EL (cell line): ENCODE results near the gene KRT12.
A peak's percentile ranks its signal among the peaks of the same experiment; 100 is the strongest.
"Not testable (repeated sequence)": the region's sequence is repeated elsewhere in the genome, so short reads cannot be mapped to it uniquely, and the experiment has no call there.

Source experiments
- DNase-seq: peaks from one replicate; pipeline ENCODE4 v3.0.0-alpha.2; 2016

The KRT12 gene

DNA sequence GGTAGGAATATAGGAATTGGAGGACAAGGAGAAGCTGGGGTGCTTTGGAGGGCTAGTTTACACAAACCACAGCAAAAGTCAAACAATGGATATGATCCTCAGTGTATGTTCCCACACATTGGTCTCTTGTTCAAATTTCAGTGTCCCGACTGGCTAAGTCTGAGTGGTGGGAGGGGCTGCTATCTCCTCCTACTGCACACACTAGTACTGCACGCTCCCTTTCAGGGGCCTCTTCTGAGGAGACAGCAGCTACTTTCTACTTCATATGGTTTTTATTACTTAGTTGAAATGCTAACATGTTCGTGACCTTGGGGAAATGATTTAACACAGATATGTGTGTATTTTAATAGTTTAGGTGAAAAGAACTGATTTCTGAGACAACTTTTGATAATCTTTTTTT, 25.8 kb downstream of the KRT12 start:
- DNase-seq: no peak

DNA sequence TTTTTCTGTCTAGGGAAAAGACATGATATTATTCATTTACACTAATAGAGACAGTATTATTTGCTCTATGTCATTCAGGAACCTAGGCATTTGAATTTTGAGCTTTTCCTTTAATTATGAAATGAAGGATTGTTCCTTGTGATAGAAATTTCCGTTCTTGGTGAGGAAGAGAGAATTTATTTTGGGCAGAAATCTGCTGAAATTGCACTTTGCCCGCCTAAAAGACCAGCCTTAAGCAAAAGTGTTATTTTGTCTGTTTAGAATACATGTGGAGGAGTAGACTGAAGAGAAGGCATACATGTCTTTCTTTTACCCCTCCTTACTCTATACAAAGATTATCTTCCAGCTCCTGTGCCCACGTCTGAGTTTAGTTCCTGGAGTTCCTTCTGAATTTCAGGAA, 27.8 kb downstream of the KRT12 start:
- no peak for DNase-seq

GRCh38 chr17:40836020-40836419, 31.0 kb downstream of the KRT12 start:
- no peak for DNase-seq

DNA sequence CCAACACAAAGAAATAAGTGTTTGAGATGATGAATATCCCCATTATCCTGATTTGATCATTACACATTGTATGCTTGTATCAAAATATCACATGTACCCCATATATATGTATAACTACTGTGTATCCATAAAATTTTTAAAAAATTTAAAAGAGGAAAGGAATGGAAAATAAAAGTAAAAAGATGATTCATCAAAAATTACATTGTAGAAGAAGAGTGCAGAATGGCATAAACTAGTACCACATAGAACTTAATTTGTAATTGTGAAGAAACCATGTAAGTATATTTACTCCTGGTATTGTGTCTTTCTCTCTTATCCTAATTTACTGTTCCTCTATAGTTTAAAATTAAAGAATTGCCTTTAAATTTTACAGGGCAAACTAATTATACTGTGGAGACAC, 33.1 kb downstream of the KRT12 start:
- no peak for DNase-seq

- no peak for DNase-seq
These were observed 34.2 kb downstream of the KRT12 start for GRCh38 chr17:40832840-40833239.

DNA sequence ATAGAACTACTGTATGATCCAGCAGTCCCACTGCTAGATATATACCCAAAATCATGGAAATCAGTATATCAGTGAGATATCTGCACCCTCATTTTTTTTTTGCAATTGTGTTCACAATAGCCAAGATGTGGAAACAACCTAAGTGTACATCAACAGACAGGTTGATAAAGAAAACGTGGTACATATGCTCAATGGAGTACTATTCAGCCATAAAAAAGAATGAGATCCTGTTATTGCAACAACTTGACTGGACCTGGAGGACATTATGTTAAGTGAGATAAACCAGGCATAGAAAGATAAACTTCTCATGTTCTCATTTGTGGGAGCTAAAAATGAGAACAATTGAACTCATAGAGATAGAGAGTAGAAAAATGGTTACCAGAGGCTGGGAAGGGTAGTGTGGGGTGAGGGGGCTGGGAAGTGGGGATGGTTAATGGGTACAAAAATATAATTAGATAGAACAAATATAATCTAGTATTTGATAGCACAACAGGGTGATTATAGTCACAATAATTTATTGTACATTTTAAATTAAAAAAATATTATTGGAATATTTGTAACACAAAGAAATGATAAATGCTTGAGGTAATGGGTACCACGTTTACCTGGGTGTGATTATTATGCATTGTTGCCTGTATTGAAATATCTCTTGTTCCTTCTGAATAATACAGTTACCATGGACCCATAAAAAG, 36.8 kb downstream of the KRT12 start:
- DNase-seq: no peak

GRCh38 chr17:40828454-40829044, 38.5 kb downstream of the KRT12 start:
- DNase-seq: no peak

GRCh38 chr17:40827746-40828453, 39.1 kb downstream of the KRT12 start:
- DNase-seq: no peak

DNA sequence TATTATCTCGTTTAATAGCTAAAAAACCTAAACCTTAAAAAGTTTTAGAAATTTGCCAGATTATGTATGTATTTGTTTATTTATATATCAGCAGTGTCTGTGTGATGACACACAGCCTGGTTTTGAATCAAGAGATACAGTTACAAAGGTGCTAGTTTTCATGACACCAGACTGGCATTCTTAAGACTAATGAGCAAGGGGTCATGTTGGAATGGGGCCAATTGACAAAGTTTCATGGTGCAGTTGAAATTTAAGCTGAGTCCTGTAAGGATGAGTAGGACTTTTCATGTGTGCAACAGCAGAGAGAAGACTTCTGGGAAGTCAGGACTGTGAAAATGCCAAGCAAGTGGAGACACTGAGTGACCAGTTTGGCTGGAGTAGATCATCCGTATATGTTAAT, 41.4 kb downstream of the KRT12 start:
- DNase-seq: no peak

DNA sequence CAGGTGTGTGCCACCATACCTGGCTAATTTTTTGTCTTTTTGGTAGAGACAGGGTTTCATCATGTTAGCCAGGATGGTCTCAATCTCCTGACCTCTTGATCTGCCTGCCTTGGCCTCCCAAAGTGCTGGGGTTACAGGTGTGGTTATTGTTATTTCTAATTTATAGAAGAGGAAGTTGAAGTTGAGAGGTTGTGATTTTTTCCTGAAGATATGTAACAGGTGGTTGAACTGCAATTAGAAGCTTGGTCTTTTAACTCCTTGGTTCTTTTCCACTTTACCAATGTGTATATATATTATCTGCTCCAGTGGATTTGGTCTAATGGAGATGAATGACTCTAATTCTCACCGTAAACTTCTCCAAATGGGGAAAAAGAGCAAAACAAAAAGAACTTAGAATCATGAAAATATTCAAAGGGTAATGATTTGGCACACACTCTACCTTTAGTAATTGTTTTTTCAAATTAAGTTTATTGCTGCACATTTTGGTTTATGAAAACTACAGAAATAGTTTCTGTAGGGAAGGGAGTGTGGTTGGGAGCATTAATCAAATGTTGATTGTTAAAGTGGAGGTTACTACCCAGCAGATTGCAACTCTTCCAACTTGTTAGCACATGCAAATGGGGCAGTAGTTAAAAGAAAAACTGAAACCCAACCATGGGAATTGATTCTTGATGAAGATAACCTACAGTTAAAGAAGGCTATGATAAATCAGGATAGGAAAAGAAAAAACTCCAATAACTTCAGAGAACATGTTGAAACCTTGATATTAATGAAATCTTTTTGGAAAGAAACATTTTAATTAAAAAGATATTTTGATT, 42.8 kb downstream of the KRT12 start:
- no peak for DNase-seq

DNA sequence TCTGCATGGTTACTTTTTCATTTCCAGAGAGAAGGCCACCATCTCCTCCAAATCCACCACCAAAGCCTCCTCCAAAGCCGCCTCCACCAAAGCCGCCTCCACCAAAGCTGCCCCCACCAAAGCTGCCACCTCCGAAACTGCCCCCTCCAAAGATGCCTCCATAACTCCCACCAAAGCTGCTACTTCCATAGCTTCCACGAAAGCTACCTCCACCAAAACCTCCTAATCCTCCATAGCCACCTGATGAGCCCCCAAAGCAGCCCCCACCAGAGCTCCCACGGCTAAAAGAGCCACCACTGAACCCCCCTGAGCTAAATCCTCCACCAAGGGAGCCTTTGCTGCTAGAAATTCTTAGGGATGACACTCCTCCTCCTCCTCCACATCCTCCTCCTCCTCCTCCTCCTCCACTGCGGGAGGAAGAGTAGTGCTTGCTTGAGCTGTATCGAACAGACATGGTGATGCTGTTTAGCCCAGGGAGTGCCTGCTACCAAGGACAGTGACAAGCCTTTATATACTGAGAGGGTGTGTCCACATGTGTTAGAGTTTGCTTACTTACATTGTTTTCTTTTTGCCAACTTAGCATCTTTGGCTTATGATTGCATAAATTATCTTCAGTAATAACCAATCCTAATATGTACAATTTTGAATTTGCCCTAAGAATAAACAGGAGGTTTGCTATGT, 44.8 kb downstream of the KRT12 start, which contains the start of gene KRT10:
Gene KRT10 (minus strand): TSS at position 483 of the 681 bp plus-strand sequence. CDS start 29 bp downstream, at position 454.
- DNase-seq: no peak

DNA sequence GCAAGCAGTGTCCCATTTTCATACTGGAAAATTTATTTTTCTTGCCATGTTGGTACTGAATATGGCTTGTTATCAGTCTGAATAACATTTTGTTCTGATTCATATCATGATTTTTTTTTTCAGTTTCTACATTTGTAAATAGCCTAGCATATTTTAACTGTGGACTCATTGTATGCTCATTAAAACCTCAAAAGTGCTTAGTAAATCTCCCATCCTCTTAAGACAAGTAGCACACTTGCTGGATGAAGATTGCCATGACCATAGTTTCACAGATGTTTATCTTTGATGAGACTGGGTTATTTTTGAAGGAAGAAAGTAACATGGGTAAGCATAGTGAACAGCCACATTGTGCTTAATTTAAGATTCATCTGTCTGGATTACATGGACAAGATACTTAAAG, 45.5 kb downstream of the KRT12 start:
- no peak for DNase-seq

DNA sequence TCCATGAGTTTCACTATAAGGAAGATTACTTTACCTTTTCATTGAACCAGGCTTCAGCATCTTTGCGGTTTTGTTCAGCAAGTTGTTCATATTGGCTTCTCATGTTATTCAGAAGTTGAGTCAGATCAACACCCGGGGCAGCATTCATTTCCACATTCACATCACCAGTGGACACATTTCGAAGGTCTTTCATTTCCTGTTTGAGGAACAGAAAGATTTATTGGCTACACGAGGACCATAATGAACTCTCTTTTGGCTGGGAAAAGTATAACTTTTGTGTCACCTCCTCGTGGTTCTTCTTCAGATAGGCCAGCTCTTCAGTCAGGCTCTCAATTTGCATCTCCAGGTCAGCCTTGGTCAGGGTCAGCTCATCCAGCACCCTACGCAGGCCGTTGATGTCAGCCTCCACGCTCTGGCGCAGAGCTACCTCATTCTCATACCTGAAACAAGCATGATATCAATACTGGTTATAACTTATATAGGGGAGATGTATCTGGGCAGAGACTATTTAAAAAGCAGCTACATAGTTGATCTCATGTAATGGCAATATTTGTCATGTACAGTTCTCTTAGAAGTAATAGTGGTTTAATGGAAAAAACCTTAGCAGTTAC, 46.7 kb downstream of the KRT12 start:
- DNase-seq: no peak

- DNase-seq: no peak
These were observed 47.4 kb downstream of the KRT12 start for GRCh38 chr17:40819528-40820125.

DNA sequence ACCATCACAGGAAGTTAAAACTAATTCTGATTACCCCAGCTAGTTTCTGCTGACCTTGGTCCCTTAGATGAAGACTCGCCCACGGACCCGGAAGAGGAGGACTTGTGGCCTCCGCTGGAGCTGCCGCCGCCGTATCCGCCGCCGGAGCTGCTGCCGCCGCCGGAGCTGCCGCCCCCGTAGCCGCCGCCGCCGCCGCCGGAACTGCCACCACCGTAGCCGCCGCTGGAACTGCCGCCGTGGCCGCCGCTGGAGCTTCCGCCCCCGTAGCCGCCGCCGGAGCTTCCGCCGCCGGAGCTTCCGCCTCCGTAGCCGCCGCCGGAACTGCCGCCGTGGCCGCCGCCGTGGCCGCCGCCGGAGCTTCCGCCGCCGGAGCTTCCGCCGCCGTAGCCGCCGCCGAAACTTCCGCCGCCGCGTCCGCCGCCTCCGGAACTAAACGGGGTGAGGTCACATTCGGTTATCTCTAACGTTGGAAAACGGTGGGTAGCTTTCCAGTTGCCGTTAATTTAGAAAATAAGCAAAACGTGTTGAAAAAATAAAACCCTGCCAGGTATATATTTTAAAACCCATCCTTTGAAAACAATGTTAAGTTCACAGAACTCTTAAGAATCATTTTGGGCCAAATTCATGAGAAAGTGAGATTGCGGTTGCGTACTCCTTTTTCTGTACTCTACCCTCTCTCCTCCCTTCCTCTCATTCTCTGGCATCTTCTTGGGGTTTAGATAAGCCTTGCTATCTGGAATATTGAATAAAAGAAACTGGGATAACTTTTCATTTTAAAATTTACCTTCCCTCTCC, 48.1 kb downstream of the KRT12 start:
- DNase-seq: peak; percentile 86

DNA sequence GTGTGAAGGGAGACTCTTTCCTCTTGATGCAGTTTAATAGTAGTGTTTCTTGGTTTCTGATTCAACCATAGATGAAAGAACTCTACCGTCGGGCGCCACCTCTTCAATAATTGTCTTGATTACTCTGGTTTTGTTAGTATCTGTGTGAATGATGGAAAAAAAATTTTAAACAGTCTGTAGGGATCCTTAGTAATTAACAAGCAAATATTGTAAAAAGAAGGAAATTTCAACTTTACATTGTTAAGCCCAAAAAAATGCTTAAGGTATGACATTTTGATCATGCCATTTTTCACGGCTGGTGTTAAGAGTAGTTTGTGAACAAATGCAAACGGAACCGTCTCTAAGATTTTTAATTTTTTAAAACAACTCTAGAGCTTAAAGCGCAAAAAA, 48.7 kb downstream of the KRT12 start:
- DNase-seq: no peak

- no peak for DNase-seq
These were observed 49.8 kb downstream of the KRT12 start for GRCh38 chr17:40817103-40817682.

GRCh38 chr17:40816569-40816968, 50.5 kb downstream of the KRT12 start:
- no peak for DNase-seq

- DNase-seq: no peak
These were observed 51.6 kb downstream of the KRT12 start for GRCh38 chr17:40815381-40815780.

DNA sequence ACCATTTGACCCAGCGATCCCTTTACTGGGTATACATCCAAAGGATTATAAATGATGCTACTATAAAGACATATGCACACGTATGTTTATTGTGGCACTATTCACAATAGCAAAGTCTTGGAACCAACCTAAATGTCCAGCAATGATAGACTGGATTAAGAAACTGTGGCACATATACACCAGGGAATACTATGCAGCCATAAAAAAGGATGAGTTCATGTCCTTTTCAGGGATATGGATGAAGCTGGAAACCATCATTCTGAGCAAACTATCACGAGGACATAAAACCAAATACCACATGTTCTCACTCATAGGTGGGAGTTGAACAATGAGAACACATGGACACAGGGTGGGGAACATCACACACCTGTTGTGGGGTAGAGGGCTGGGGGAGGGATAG, 52.4 kb downstream of the KRT12 start:
- not testable (repeated sequence) for DNase-seq

DNA sequence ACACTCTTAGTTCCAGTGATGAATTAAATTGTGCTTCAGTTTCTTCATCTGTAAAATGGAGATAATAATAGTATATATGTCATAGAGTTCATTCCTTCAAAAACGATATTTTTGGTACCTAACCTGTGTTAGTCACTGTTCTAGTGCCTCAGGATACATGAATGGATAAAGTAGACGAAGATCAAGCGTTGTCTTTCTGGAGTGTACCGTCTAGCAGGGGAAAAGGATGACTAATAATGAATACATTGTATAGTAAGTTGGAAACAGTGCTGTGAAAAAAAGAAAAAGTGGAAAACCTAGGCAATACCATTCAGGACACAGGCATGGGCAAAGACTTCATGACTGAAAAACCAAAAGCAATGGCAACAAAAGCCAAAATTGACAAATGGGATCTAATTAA, 53.2 kb downstream of the KRT12 start:
- peak; percentile 40 for DNase-seq
